NCI-H1105 treated with DMSO at 0.1 percent for 48 hours (cell line): ENCODE results near the gene DHODH.
"Not testable (repeated sequence)": the region's sequence is repeated elsewhere in the genome, so short reads cannot be mapped to it uniquely, and the experiment has no call there.

Source experiments
- DNase-seq: peaks from one replicate; lab custom pipeline; 2025; lab: John Stamatoyannopoulos, UW

DHODH gene

DNA sequence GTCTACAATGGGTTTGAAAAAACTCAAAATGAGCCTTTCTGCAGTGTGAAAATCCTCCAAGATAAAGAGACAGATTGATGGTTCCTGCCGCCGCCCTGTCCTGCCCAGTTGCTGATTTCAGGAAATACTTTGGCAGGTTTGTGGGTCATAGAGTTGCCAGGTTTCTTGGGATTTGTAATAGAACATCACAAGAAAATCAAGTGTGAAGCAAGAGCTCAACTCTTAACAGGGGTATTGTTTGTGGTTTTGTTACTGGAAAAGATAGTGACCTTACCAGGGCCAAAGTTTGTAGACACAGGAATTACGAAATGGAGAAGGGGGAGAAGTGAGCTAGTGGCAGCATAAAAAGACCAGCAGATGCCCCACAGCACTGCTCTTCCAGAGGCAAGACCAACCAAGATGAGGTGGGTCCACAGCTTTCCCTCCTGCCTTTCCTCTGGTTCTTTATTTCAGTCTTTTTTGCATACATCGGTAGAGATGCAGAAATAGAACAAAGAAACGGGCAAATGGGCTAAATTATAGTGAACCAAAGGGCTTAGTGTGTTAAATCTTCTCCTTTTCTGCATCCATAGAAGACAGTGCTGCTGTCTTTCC, 45.8 kb downstream of the DHODH start, which contains the start of gene HP:
TSS of gene HP (plus strand) at position 252 of the 594 bp plus-strand sequence. CDS start at position 400, 148 bp downstream.
- DNase-seq: not testable (repeated sequence)

DNA sequence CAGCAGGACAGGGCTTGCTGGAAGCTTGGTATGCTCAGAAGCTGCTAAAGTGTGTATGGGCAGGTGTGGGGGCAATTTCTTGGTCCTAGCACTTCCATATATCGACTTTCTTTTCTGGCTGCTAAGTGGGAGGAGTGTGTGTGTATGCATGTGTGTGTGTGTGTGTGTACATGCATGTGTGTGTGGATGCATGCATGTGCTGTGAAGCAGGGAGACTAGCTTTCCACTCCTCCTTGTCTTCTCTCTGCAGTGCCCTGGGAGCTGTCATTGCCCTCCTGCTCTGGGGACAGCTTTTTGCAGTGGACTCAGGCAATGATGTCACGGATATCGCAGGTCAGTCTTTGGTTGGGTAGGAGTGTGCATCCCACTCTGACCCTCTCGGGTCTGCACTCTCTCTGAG, 47.4 kb downstream of the DHODH start:
- no peak for DNase-seq

DNA sequence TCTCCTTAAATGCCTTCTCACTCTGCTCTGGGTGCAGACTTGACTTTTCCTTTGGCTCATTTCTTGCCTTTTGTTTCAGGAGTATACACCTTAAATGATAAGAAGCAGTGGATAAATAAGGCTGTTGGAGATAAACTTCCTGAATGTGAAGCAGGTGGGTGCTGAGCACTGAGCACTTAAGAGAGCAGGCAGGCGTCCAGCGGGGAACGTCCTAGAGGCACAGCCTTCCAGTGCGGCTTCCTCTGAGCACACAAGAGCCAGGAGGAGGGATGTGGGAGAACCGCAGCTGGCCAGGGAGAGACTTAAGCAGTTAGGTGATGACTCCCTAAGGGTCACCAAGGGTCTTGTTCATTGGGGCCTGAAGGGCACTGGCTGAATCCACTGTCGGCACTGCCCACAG, 48.8 kb downstream of the DHODH start:
- not testable (repeated sequence) for DNase-seq

DNA sequence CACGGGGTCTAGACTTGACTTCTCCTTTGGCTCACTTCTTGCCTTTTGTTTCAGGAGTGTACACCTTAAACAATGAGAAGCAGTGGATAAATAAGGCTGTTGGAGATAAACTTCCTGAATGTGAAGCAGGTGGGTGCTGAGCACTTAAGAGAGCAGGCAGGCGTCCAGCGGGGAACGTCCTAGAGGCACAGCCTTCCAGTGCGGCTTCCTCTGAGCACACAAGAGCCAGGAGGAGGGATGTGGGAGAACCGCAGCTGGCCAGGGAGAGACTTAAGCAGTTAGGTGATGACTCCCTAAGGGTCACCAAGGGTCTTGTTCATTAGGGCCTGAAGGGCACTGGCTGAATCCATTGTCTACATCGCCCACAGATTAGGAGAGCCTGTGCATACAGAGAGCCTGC, 50.5 kb downstream of the DHODH start:
- DNase-seq: not testable (repeated sequence)

DNA sequence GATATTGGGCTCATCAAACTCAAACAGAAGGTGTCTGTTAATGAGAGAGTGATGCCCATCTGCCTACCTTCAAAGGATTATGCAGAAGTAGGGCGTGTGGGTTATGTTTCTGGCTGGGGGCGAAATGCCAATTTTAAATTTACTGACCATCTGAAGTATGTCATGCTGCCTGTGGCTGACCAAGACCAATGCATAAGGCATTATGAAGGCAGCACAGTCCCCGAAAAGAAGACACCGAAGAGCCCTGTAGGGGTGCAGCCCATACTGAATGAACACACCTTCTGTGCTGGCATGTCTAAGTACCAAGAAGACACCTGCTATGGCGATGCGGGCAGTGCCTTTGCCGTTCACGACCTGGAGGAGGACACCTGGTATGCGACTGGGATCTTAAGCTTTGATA, 51.9 kb downstream of the DHODH start:
- DNase-seq: no peak

DNA sequence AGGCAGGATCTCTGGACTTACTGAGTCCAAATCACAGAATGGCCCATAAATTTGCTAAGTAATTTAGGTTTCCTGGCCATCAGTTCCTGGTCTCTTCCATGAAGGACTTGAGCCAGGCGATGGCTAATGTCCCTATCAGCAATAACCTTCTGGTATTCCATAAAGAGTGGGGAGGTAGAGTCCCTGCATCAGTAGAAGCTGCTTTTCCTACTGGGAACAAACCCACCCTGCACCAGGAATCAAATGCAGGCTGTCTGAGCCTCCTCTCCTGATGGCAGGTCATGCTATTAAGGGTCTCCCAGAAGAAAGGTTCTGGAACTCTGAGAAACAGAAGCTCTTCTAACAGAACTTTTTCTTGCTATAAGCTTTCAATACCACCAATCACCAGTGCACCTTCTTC, 53.0 kb downstream of the DHODH start:
- no peak for DNase-seq

DNA sequence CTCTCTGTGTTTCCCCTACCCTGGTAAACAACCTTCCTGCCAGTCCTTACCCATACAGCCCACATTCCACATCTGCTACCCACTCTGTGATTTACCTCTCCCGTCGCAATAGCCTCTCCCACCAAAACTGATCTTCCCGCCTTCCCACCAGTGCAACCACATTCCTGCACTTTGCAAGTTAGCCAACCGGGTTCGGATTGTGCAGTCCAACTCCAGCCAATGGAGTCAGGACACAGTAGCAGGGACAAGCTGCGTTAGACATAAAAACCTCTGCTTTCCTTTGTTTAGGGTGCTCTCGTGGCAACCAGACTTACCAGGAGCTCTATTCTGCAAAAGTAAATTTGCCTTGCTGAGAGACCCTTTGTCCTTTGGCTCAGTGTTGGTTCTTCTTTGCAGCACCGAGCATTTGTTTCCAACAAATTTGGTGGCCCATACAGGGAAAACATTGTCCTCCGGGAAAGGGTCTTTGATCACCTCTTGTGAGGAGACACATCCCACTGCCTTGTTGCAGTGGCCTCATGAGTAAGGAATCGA, 55.9 kb downstream of the DHODH start:
- no peak for DNase-seq

DNA sequence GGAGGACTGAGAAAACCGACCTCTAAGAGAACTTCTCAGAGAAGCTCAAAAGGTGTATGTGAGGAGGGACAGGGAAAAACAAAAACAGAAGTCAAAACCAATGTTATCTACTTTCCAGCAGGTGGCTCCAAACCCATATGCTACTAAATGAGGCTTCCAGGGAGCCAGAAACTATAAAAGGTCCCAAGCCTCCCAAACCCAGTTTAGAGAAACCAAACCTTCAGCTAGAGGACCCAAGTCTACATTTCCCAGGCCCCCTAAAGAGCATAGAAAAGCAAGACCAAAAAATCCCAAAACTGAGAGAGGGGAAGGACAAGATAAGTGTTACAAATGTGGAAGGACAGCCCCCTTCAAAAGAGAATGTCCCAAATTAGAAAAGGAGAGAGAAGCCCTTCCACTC, 58.2 kb downstream of the DHODH start:
- DNase-seq: peak; percentile 2

DNA sequence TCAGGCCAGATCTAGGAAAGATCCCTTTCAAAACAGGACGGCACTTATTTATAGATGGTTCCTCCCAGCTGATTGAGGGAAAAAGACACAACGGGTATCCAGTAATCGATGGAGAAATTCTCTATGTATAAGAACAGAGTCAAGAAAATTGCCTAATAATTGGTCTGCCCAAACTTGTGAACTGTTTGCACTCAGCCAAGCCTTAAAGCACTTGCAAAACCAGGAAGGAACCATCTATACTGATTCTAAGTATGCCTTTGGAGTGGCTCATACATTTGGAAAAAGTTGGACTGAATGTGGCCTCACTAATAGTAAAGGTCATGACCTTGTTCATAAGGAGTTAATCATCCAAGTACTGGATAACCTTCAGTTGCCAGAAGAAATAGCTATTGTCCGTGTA, 60.4 kb downstream of the DHODH start:
- DNase-seq: no peak

DNA sequence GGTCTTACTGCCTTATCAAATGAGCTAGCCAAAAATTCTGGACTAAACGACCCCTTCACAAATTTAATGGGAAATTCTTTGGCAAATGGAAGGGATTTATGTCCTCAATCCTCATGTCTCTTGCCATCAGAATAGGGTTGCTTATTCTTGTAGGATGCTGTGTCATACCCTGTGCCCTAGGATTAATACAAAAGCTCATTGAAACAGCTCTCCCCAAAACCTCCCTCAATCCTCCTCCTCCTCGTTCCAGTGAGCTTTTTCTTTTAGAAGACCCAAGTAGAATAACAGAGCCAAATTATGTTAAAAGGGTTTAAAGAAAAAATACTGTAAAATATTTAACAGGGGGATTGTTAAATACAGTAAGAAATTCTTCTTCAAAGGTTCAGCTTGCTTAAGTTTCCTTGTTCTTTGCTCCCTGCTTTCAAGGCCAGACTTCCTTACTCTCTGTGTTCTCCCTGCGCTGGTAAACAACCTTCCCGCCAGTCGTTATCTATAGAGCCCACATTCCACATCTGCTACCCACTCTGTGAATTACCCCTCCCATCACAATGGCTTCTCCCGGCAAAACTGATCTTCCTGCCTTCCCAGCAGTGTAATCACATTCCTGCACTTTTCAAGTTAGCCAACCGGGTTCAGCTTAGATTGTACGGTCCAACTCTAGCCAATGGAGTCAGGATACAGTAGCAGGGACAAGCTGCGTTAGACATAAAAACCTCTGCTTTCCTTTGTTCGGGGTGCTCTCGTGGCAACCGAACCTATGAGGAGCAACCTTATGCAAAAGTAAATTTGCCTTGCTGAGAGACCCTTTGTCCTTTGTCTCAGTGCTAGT, 64.2 kb downstream of the DHODH start:
- DNase-seq: no peak

DNA sequence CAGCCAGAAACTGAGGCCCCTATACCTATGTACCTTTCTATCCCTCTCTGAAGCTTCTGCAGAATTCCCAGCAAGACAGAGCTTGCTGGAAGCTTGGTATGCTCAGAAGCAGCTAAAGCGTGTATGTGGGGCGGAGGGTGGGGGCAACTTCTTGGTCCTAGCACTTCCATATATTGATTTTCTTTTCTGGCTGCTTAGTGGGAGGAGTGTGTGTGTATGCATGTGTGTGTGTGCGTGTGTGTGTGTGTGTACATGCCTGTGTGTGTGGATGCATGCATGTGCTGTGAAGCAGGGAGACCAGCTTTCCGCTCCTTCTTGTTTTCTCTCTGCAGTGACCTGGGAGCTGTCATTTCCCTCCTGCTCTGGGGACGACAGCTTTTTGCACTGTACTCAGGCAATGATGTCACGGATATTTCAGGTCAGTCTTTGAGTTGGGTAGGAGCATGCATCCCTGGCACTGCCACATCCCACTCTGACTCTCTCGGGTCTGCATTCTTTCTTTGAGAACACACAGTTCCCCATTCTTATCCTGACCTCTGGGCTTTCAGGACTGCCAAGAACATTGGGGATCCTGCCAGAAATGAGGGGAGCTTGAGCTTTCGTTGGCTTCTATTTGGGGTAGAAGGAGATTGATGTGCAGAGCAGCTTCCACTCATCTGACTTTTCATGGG, 65.2 kb downstream of the DHODH start:
- DNase-seq: no peak

DNA sequence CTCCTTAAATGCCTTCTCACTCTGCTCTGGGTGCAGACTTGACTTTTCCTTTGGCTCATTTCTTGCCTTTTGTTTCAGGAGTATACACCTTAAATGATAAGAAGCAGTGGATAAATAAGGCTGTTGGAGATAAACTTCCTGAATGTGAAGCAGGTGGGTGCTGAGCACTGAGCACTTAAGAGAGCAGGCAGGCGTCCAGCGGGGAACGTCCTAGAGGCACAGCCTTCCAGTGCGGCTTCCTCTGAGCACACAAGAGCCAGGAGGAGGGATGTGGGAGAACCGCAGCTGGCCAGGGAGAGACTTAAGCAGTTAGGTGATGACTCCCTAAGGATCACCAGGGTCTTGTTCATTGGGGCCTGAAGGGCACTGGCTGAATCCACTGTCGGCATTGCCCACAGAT, 66.5 kb downstream of the DHODH start:
- not testable (repeated sequence) for DNase-seq
